Cerebellar nuclear complex (tissue), 1 donor: ENCODE measurements around the gene CIAO2B.
"Not testable (repeated sequence)": the region's sequence is repeated elsewhere in the genome, so short reads cannot be mapped to it uniquely, and the experiment has no call there.

ENCODE experiments used
- DNase-seq, 2 experiments: peaks; one replicate each; lab custom pipeline; 2025; lab: John Stamatoyannopoulos, UW

The CIAO2B gene

GRCh38 chr16:66903544-66904427 lies 30.4 kb downstream of the CIAO2B start:
- no peak for DNase-seq

- no peak for DNase-seq
Observed at GRCh38 chr16:66902648-66903543, 31.3 kb downstream of the CIAO2B start.

GRCh38 chr16:66901626-66902025 lies 32.6 kb downstream of the CIAO2B start:
- DNase-seq, result peak in 1 of 2 experiments; percentile 47

- DNase-seq, result peak in 1 of 2 experiments; percentile 31
Observed at GRCh38 chr16:66900721-66901441, 33.3 kb downstream of the CIAO2B start.

GRCh38 chr16:66899945-66900710 lies 34.1 kb downstream of the CIAO2B start:
- no peak for DNase-seq

- DNase-seq, result no peak
Observed at GRCh38 chr16:66899310-66899944, 34.8 kb downstream of the CIAO2B start.

- DNase-seq, result no peak
Observed at GRCh38 chr16:66898933-66899309, 35.3 kb downstream of the CIAO2B start.

- no peak for DNase-seq
Observed at GRCh38 chr16:66898207-66898606, 36.0 kb downstream of the CIAO2B start.

- DNase-seq, result not testable (repeated sequence)
Observed at GRCh38 chr16:66896682-66897081, 37.5 kb downstream of the CIAO2B start.

- DNase-seq, result no peak
Observed at GRCh38 chr16:66895999-66896398, 38.2 kb downstream of the CIAO2B start.

GRCh38 chr16:66895689-66895979 lies 38.6 kb downstream of the CIAO2B start:
- no peak for DNase-seq

- peak; percentile 41 to 79 for DNase-seq
Observed at GRCh38 chr16:66894948-66895688, 39.1 kb downstream of the CIAO2B start.

GRCh38 chr16:66894055-66894454 lies 40.1 kb downstream of the CIAO2B start:
- no peak for DNase-seq

GRCh38 chr16:66891797-66892196 lies 42.4 kb downstream of the CIAO2B start:
- no peak for DNase-seq

- DNase-seq, result no peak
Observed at GRCh38 chr16:66891360-66891759, 42.8 kb downstream of the CIAO2B start.

GRCh38 chr16:66890799-66891198 lies 43.4 kb downstream of the CIAO2B start:
- DNase-seq, result no peak

GRCh38 chr16:66889622-66890021 lies 44.6 kb downstream of the CIAO2B start:
- DNase-seq, result no peak

- DNase-seq, result no peak
Observed at GRCh38 chr16:66888647-66889615, 45.3 kb downstream of the CIAO2B start.

GRCh38 chr16:66886914-66887313 lies 47.3 kb downstream of the CIAO2B start:
- DNase-seq, result no peak
